GM19238 (cell line): ENCODE measurements around the gene MYLK2.
"Not testable (repeated sequence)": the region's sequence is repeated elsewhere in the genome, so short reads cannot be mapped to it uniquely, and the experiment has no call there.

ENCODE experiments used
- DNase-seq: peaks from one replicate; pipeline ENCODE4 v3.0.0; 2011; ENCODE audit warnings: low spot score; ENCODE audit not compliant: insufficient read length

The MYLK2 gene

DNA sequence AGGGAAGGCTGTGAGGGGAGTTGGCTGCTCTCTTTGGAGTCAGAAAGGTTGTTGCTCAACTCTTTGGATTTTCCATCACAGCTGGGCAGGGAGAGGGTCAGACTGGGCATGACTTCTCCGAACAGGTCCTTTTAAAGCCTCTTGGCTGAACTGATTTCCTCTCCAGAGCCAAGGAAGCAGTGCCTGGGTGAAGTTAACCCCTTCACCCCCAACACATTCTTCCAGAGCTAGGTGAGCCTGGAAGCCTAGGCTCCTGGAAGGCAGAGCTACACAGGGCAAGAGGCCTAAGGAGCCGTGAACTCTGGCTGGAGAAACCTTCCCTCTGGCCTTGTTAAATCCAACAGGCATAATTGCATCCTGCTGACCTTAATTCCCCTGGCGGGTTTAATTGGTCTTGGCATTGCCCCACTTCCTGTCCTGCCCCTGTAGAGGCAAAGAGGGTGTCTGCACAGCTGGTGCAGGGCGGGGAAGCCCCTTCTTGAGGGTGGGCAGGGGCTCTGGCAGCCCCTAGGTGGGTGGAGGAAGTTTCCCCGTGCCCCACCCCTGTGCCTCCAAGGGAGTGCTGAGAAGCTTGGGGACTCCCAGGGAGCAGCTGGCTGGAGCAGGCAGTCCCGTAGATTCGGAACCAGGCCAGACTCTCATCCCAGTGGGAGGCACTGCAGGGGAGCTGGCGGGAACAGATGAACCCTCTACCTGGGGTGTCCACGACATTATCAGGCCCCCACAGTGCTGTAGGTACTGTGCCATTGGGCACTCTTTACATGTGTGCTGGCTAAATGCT lies 3.6 kb upstream of the MYLK2 start:
- DNase-seq, result no peak

DNA sequence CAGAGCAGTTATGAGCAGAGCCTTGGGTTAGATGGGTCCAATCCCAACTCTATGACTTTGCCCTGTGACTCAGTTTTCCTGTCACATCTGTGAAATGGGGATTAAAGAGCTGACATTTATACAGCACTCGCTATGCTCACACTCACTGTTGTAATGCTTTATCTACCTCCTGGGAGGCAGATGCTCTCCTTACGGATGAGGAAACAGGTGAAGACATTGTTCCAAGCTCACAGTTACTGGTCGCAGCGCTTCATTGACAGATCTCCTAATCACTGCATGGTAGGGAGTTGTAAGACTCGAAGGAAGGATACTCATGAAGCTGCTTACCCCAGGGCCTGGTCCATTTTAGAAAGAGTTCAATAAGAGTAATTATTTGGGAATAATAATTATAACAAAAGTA lies 2.9 kb upstream of the MYLK2 start:
- no peak for DNase-seq

DNA sequence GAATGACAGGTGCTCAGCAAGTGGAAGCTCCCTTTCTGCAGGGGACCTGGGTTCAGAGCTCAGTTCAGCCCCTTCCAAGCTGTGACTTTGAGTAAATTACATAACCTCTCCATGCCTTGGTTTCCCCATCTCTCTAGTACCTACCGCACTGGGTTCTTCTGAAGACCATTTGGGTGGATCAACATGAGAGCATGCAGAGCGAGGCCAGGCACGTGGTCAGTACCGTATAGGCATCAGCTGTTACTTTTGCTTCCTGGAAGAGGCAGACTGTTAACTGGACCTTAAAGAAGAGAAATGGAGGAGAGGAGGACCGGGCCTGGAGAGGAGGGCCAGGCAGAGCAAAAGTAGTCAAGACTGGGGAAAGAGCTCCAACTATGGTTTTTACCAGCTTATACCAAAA lies 1.7 kb upstream of the MYLK2 start:
- DNase-seq, result no peak

DNA sequence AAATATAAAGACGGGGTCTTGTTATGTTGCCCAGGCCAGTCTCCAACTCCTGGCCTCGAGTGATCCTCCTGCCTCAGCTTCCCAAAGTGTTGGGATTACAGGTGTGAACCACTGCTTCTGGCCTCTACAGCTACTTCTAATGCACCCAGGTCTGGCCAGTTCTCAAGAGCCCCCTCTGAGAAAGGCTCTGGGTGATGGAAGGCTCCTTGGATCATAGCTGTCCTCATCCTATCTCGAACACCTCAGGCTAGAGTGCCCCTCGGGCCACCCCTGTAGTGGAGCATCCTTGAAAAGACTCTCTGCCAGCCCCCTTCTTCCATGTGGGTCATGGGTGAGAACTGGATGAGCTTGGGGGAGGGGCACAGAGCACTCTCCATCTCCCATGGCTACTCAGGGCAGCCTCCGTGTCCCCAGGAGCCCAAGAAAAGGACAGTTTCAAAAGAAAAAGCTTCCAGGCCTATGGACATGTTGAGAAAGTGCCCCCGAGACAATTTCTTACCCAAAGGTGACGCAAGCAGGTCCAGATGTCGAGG lies 714 bp upstream of the MYLK2 start:
- no peak for DNase-seq

DNA sequence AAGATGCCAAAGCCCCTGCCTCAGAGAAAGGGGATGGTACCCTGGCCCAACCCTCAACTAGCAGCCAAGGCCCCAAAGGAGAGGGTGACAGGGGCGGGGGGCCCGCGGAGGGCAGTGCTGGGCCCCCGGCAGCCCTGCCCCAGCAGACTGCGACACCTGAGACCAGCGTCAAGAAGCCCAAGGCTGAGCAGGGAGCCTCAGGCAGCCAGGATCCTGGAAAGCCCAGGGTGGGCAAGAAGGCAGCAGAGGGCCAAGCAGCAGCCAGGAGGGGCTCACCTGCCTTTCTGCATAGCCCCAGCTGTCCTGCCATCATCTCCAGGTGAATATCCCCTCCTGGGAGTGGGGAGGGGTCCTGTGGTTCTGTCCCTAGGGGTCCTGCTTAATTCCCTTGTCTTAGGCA lies 1.1 kb downstream of the MYLK2 start:
- DNase-seq, result no peak

DNA sequence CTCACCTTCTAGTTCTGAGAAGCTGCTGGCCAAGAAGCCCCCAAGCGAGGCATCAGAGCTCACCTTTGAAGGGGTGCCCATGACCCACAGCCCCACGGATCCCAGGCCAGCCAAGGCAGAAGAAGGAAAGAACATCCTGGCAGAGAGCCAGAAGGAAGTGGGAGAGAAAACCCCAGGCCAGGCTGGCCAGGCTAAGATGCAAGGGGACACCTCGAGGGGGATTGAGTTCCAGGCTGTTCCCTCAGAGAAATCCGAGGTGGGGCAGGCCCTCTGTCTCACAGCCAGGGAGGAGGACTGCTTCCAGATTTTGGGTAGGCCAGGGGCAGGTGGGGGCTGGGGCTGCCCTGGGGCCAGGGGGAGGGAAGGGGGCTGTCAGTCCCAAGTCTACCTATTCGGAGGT lies 2.3 kb downstream of the MYLK2 start:
- DNase-seq, result no peak

DNA sequence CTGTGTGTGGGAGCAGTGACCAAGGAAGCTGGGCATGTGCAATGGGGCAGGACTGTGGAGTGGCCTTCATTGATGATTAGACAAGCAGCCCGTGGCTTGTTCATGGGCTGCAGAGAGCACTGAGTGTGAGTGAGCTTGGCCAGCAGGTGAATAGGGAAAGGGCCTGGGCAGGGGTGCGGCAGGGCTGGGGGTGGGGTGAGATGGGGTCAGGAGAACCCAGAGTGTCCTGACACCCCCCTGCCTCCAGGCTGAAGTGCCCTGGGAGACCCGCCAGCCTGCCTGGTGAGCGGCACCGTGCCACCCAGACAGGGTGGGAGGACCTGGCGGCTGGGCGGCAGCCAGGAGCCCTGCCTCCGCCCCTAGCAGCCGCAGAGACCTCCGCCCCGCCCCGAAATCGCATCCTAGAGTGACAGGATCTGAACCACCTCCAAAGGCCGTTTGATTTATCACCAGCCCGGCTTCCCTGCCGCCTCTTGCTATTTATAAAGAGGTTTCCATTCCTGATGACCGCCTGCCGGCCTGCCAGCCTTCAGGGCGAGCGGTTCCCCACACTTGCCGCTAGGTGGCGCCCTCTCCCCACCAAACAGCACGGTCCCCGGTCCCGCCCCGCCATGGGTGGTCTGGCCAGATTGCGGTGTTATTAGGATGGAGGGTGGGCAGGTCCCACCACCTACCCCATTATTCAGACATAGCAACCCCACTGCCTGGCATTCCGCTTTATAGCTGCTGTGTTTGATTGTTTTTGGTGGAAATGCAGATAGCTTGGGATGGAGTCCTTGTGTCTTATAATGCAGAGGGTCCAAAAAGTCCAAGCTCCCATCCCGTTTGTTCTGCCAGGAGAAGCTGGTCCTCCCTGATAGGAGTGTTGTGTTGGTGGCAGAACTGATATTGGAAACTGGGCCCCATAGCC lies 3.5 kb downstream of the MYLK2 start:
- DNase-seq, result peak; percentile 84

DNA sequence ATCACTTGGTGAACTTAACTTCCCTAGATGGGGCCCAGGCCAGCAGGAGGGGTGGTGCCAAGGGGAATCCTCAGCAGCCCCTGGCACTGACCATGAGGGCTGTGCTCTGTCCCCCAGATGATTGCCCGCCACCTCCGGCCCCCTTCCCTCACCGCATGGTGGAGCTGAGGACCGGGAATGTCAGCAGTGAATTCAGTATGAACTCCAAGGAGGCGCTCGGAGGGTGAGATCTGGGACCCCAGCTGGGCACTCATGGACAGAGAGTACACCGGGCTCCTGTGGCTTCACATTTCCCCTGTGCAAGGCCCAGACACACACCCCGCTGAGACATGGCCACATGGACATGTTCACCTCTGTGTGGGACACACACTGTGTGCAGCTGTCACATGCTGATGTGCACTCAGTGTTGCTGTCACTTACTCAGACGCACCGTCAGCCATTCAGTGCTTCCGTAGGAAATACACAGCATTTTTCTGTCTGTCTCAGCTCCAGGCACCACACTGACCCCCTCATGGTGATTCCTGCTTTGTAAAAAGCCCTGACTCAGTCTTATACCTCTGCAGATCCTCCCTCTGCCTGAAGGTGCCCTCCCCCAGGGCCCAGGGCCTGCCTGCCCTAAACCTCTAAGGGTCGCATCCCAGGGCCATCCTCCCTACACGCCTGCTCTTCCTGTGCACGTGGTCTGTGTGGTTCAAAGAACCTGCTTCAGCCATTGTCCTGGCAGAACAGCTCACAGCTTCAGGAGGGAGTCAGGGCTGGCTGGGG lies 4.4 kb downstream of the MYLK2 start:
- DNase-seq, result no peak

DNA sequence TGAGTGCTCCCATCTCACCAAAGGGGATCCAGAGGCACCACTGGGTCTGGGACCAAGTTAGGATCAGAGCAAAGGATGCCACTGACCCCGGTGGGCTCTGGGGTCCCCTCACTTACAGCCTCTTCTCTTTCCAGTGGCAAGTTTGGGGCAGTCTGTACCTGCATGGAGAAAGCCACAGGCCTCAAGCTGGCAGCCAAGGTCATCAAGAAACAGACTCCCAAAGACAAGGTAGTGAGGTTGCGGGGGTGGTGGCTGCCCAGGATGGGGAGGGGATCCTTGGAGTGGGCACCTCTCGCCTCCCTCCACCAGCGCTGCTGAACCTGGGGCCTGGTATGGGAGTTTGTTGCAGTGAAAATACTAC lies 4.9 kb downstream of the MYLK2 start:
- DNase-seq, result no peak

DNA sequence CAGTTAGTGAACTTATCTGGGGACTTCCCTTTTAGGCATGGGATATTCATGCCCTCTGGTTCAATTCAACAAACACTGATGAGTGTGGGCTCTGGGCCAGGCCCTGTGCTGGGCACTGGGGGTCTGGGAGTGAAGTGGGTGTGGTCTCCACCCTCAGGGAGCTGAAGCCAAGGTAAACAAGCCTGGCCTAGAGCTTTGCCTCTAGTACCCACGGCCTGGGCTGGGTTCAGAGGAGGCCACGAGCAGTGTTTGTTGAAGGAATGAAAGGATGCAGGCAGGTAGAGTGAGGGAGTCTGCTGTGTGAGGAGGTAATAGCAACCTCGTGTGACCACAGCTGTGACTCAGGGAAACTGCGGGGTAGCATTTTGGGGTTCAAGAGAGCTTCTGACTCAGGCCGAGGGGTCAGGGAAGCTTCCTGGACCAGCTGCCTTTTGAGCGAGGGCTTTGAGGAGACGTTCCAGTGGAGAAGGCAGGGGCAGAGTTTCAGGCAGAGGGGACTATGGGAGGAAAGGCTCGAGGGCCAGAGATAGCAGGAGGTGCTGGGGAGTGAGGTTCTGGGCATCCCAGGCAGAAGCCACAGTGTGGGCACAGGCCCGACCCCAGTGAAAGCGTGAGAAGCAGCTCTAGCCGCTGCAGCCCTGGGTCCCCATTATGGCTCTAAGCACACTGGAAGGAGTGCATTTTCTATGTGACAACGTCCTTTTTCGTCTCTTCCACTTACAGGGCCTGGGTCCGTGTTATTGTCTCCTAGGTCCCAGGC lies 5.6 kb downstream of the MYLK2 start:
- DNase-seq, result no peak

DNA sequence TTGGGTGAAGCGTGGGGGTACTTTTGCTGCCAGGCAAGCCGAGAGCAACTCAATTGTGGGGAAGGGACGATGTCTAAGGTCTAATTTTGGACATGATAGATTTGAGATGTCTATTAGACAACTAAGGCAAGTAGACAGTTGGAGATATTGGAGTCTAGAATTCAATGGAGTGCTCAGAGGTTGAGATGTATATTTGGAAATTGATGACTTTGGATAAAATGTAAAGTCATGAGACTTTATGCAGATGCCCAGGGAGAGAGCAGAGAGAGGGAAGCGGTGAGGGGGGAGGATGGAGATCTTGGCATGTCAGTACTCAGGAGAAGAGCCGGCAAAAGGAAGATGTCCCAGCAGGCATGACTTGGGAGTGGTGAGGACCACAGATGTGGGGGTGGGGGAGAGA lies 6.9 kb downstream of the MYLK2 start:
- no peak for DNase-seq

DNA sequence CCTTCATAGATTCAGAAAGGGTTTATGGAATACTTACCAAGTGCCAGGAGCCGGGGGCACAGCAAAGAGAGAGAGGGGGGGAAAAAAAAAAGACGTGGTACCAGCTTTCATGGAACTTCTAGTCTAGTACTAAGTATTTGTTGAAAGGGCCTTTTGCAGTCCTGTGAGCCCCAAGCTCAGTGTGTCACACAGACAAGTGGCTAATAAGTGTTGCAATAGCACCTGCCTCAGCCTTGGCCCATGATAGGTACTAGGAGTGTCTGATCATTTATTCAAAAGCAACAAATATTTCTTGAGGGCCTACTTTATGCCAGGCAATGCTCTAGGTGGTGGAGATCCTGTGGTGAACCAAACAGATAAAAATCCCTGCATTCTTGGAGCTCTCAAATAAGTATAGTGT lies 7.9 kb downstream of the MYLK2 start:
- no peak for DNase-seq

DNA sequence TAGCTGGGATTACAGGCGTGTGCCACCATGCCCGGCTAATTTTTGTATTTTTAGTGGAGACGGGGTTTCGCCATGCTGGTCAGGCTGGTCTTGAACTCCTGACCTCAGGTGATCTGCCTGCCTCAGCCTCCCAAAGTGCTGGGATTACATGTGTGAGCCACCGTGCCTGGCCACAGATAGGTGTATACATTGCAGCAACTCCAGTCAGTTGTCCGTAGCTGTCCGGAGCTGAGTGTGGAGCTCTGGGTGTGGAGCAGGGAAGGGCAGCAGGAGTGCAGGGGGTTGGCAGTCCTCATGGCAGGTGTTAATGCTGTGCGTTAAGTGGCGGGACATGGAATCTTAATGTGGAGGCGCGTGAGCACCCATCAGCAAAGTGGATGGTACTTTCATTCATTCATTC lies 8.9 kb downstream of the MYLK2 start:
- DNase-seq, result not testable (repeated sequence)

DNA sequence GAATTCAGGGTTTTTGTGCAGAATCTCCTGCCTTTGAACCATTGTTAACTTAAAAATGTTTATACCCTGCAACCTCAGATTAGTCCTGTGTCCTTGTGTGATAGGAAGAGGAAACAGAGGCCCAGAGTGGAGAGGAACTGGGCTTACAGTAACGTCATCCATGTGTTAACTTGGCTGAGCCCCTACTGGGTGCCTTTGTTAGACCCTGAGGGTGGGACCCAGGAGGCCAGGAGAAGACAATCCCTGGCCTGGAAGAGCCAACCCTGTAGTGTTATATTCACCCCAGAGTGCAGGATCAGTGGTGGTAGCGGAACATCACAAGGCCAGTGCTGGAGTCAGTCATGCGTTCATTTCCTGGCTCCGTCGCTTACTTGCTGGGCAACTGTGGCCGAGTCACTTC lies 10.6 kb downstream of the MYLK2 start:
- DNase-seq, result no peak

DNA sequence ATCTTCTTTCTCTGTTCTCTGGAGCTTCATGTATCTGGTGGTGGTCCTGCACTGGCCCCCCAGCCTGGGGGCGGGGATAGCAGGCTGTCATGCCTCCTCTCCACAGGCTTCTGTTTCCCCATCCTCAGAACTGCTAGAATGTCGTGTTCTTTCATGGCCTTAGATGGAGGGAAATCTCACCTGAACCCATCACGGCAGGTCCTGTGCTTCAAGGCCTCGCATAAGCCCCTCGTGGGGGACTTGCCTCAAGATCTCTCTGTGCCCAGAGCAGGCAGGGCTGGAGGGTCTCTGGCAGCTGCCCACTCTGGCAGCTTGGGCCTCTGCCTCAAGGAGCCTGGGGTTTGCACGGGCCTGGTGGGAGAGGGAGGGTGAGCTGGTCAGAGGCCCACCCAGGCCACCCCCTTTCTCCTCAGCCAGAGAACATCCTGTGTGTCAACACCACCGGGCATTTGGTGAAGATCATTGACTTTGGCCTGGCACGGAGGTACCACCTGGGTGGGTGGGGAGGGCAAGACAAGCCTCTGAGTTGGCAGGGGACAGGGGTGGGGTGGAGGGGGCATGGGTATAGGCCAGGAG lies 11.3 kb downstream of the MYLK2 start:
- no peak for DNase-seq

DNA sequence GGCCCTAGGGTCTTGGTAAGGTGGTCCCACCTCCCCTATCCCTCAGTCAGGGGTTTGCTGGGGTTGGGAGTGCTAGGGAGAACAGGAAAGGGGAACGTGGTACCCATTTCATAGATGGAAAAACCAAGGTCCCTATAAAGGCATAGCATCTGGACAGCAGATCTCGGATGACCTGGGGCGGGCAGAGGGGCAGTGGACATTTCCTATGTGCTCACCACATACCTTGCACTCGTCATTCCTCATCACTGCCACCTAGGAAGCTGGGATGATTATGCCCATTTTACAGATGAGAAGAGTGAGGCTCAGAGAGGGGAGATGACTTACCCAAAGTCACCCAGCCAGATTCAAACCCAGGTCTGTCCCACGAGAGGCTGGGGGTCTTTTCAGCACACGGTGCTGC lies 12.1 kb downstream of the MYLK2 start:
- DNase-seq, result no peak

DNA sequence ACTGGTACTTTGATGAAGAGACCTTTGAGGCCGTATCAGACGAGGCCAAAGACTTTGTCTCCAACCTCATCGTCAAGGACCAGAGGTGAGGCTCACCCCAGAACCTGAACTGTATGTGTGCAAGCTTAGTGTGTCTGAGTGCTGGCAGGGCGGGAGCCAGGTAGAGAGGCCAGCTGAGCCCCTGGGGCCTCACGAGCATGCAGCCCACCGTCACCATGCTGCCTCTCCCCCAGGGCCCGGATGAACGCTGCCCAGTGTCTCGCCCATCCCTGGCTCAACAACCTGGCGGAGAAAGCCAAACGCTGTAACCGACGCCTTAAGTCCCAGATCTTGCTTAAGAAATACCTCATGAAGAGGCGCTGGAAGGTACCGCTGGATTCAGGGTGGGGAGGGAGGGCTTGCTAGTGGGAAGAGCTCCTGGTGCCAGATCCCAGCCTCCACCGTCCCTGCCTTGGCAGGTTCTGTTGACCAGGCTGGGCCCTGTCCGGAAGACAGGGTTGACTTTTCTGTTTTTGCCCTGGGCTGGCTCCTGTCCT lies 12.7 kb downstream of the MYLK2 start:
- DNase-seq, result no peak

DNA sequence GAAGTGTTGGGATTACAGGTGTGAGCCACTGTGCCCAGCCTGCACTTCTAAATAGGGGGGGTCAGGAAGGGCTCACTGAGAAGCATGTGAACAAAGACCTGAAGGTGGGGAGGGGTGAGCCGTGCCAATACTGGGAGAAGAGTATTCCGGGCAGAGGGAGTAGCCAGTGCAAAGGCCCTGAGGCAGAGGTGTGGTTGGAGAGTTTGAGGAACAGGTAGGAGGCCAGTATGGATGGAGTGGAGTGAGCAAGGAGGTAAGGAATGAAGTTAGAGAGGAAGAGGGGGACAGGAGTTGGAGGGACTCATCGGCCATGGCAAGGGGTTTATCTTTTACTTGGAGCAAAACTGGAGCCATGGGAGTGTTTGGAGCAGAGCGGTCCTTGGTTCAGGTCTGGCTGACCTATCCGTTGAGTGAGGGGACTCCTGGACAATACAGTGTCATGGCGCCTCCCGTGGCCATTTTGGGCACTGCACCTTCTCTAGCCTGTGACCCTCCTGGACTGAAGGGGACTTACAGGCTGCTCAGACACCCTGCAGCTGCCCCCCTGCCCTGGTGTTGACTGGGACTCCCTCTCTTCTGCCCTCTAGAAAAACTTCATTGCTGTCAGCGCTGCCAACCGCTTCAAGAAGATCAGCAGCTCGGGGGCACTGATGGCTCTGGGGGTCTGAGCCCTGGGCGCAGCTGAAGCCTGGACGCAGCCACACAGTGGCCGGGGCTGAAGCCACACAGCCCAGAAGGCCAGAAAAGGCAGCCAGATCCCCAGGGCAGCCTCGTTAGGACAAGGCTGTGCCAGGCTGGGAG lies 14.2 kb downstream of the MYLK2 start:
- DNase-seq, result peak; percentile 57

DNA sequence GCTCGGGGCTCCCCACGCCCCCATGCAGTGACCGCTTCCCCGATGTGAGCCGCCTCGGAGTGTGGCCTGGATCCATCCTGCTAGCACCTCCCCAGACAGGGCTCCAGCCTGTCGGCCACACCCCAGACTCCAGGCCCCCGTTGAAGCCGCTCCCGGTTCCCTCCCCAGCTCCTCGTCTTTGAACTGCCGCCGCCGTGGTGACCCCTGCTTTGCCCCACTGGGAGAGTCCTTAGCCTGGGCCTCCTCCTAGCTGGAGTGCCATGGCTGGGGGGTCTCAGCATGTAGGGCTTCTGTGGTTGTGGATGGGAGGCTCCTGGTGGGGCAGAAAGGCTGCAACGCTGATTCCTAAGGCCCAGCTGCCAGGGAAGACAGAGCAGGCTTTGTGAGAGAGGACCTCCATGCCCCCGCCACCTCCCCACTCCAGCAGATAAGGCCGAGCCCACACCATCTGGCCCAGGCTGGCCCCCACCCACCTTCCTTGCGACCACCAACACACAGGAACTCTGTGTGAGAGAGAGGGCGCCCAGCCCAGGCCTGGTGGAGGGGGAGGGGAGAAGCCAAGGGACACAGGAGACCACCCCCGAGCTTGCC lies 14.9 kb downstream of the MYLK2 start:
- DNase-seq, result no peak
